ENCODE measurements around the gene RAD51B. TPM values are rescaled to one million over a fixed set of nuclear protein-coding genes. Genes with fewer than 3 reads are reported as not detected.

Gene RAD51B
- total RNA-seq, 3 donors from 2014 or later, result 10.6 to 77.6 (median 33.8) TPM

- peak overlapping the region; percentile 21 to 76 for H3K27ac ChIP-seq
- intact Hi-C loops (cut with DNase I; ENCODE audit: low total_unique reads), result no loop called here
- H3K4me1 ChIP-seq, result peaks cover 0 to 19% of the 10 kb centered on the region in 2 donors
- H3K27me3 ChIP-seq, result no peaks in the 10 kb centered on the region
- DNase-seq (ENCODE audit: low spot score in 2 of 2), result no peak
- no peak overlapping the region for H3K4me3 ChIP-seq
- TF ChIP-seq POLR2A (IDR thresholded peaks at IDR 0.05), result no peak
- TF ChIP-seq POLR2AphosphoS5 (IDR thresholded peaks at IDR 0.05), result no peak
- TF ChIP-seq, protein P1, sequence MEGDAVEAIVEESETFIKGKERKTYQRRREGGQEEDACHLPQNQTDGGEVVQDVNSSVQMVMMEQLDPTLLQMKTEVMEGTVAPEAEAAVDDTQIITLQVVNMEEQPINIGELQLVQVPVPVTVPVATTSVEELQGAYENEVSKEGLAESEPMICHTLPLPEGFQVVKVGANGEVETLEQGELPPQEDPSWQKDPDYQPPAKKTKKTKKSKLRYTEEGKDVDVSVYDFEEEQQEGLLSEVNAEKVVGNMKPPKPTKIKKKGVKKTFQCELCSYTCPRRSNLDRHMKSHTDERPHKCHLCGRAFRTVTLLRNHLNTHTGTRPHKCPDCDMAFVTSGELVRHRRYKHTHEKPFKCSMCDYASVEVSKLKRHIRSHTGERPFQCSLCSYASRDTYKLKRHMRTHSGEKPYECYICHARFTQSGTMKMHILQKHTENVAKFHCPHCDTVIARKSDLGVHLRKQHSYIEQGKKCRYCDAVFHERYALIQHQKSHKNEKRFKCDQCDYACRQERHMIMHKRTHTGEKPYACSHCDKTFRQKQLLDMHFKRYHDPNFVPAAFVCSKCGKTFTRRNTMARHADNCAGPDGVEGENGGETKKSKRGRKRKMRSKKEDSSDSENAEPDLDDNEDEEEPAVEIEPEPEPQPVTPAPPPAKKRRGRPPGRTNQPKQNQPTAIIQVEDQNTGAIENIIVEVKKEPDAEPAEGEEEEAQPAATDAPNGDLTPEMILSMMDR (IDR thresholded peaks at IDR 0.05), result no peak
- H3K9me3 ChIP-seq, result no peaks in the 10 kb centered on the region
- no peaks in the 10 kb centered on the region for H3K36me3 ChIP-seq
Observed at GRCh38 chr14:68234101-68234905, 414.7 kb downstream of the RAD51B start.

- TF ChIP-seq, protein P1 (IDR thresholded peaks at IDR 0.05), result no peak
- TF ChIP-seq POLR2A (IDR thresholded peaks at IDR 0.05) (no peak), POLR2AphosphoS5 (IDR thresholded peaks at IDR 0.05) (no peak)
- intact Hi-C loops (cut with DNase I; ENCODE audit: low total_unique reads), result no loop called here
- H3K27me3 ChIP-seq, result no peaks in the 10 kb centered on the region
Observed at GRCh38 chr14:68235011-68235410, 415.4 kb downstream of the RAD51B start.

DNA sequence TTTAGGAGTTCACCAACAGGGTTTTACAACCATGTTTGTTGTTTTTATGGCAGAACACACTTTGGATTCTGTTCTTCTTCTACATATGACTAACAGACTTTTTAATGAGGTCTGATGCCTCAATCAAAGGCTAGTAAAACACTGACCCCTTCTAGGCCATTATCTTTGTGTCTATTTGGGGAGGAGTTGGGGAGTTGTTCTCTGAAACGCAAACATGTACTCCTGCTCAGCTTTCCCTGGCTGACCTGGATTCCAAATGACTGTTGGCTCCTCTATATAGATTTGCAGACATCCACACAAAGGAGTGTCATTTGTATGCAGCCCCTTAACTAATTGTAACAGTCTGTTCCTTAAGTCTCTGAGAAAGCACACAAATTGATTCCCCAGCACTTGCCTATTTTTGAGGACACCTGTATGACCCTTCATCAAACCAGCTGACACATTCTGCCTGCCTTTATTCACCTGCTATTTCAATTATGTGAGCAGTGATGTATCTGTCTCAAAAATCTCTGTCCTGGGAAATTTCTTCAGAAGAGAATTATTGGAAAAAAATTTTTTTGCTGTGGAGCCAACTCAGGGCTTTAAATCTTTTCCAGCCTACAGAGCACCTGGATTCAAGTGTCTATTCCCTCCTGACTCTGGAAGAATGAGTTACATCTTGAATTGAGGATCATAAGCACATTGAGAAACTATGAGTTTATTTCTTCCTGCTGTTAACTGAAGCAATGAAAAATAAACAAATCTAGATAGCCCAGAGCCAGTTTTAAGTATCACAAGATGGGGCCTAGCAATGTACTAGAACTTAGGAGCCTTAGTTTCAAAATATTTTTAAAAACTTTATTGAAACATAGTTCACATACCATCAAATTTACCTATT is 417.2 kb downstream of the RAD51B start:
- no peaks in the 10 kb centered on the region for H3K9me3 ChIP-seq
- no peaks in the 10 kb centered on the region for H3K27me3 ChIP-seq
- H3K36me3 ChIP-seq, result no peaks in the 10 kb centered on the region
- TF ChIP-seq POLR2A (IDR thresholded peaks at IDR 0.05) (no peak), POLR2AphosphoS5 (IDR thresholded peaks at IDR 0.05) (no peak)
- TF ChIP-seq, protein P1 (IDR thresholded peaks at IDR 0.05), result no peak
- peak overlapping the region; percentile 58 to 62 for H3K27ac ChIP-seq
- H3K4me1 ChIP-seq, result peaks cover 0 to 15% of the 10 kb centered on the region in 2 donors
- no peak for DNase-seq (ENCODE audit: low spot score in 2 of 2)
- intact Hi-C loops (cut with DNase I; ENCODE audit: low total_unique reads), result no loop called here
- no peak overlapping the region for H3K4me3 ChIP-seq

More at GRCh38 chr14:68235011-68235410, 415.4 kb downstream of the RAD51B start:
- no peaks in the 10 kb centered on the region for H3K36me3 ChIP-seq
- DNase-seq (ENCODE audit: low spot score in 2 of 2), result no peak
- H3K27ac ChIP-seq, result no peak overlapping the region
- H3K4me1 ChIP-seq, result peaks cover 0 to 19% of the 10 kb centered on the region in 2 donors
- H3K9me3 ChIP-seq, result no peaks in the 10 kb centered on the region
- H3K4me3 ChIP-seq, result no peak overlapping the region

GRCh38 chr14:68238551-68238950 is 419.0 kb downstream of the RAD51B start:
- no peak for TF ChIP-seq POLR2AphosphoS5 (IDR thresholded peaks at IDR 0.05)
- no peak for TF ChIP-seq POLR2A (IDR thresholded peaks at IDR 0.05)
- TF ChIP-seq, protein P1 (IDR thresholded peaks at IDR 0.05), result no peak

More at GRCh38 chr14:68238551-68238950, 419.0 kb downstream of the RAD51B start:
- H3K9me3 ChIP-seq, result no peaks in the 10 kb centered on the region
- intact Hi-C loops (cut with DNase I; ENCODE audit: low total_unique reads), result no loop called here
- DNase-seq (ENCODE audit: low spot score in 2 of 2), result no peak
- no peaks in the 10 kb centered on the region for H3K27me3 ChIP-seq
- H3K36me3 ChIP-seq, result no peaks in the 10 kb centered on the region
- peak overlapping the region; percentile 56 to 85 for H3K27ac ChIP-seq
- H3K4me3 ChIP-seq, result no peak overlapping the region
- H3K4me1 ChIP-seq, result peaks cover 0 to under 1% of the 10 kb centered on the region in 2 donors
